RWPE2 (cell line): ENCODE results near the gene PEAK1.
"Not testable (repeated sequence)": the region's sequence is repeated elsewhere in the genome, so short reads cannot be mapped to it uniquely, and the experiment has no call there.

Source experiments
- ATAC-seq: fragments of 200-7000 bp; cut with Tn5 transposase; 3 replicates; pipeline ENCODE4 v1.9.1; 2021; ENCODE audit warnings: low read depth
- DNase-seq: peaks from one replicate; pipeline ENCODE4 v3.0.0-alpha.2; 2020; ENCODE audit warnings: low spot score
- H3K27ac ChIP-seq: fragments of 450-650 bp; 2 replicates; pipeline ENCODE4 v1.5.1; 2017; ENCODE audit warnings: mild to moderate bottlenecking; ENCODE audit not compliant: poor library complexity, severe bottlenecking
- H3K27me3 ChIP-seq: fragments of 250-450 bp; sonication (Bioruptor Pico); 2 replicates; pipeline ENCODE4 v1.5.1; 2021; ENCODE audit warnings: mild to moderate bottlenecking, moderate library complexity; ENCODE audit not compliant: insufficient read depth, poor library complexity, severe bottlenecking
- H3K36me3 ChIP-seq: fragments of 250-450 bp; sonication (Bioruptor Pico); 2 replicates; pipeline ENCODE4 v1.5.1; 2020; ENCODE audit warnings: low read depth, mild to moderate bottlenecking, moderate library complexity
- H3K4me1 ChIP-seq: fragments of 250-450 bp; sonication (Bioruptor Pico); 2 replicates; pipeline ENCODE4 v1.5.1; 2021; ENCODE audit warnings: mild to moderate bottlenecking, moderate library complexity; ENCODE audit not compliant: insufficient read depth, poor library complexity, severe bottlenecking
- H3K4me3 ChIP-seq: fragments of 250-450 bp; sonication (Bioruptor Pico); 2 replicates; pipeline ENCODE4 v1.5.1; 2021; ENCODE audit warnings: mild to moderate bottlenecking, moderate library complexity; ENCODE audit not compliant: severe bottlenecking
- H3K9me3 ChIP-seq: fragments of 250-450 bp; sonication (Bioruptor Pico); 2 replicates; pipeline ENCODE4 v1.5.1; 2021; ENCODE audit warnings: mild to moderate bottlenecking, moderate library complexity; ENCODE audit not compliant: severe bottlenecking
- TF ChIP-seq, protein P1 (sequence below): fragments of 450-650 bp; IDR thresholded peaks from one replicate; pipeline ENCODE4 v1.5.1; 2017; ENCODE audit warnings: mild to moderate bottlenecking, moderate library complexity; ENCODE audit not compliant: poor library complexity, severe bottlenecking

The PEAK1 gene

DNA sequence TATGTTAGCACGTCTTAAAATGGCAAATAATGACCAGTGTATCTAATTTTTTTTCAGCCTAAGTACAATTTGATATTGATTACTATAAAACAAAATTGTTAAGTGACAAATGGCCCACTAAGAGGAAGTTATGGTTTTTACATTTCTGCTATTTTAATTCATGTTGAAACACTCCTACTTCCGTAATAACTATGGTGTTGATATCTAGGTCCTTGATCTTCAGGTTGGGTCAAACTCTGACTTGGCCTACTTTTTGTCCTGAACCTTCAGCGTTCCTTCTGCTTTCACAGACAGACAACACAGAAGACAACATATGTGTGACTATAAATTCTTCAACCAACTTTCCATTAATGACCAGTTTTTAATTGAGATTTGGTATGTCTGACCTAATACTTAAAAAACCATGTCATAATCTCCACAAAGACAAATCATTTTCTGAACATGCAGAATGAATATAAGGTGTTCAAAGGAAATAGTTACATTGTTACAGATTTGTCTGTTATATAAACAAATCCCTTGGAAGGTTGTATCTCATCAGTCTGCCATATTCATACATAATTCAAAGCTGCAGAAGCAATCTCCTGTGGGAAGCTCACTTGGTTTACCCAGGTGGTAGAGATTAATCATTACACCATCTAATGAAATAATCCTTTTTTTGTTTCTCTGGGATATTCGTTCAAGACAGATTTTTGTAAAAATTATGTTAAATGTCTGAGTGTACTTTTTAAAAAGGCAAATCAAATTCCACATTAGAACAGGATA, 256.9 kb downstream of the PEAK1 start:
- no peaks in the 10 kb centered on the region for H3K9me3 ChIP-seq
- ATAC-seq (no peak), DNase-seq (no peak)
- TF ChIP-seq, protein P1, sequence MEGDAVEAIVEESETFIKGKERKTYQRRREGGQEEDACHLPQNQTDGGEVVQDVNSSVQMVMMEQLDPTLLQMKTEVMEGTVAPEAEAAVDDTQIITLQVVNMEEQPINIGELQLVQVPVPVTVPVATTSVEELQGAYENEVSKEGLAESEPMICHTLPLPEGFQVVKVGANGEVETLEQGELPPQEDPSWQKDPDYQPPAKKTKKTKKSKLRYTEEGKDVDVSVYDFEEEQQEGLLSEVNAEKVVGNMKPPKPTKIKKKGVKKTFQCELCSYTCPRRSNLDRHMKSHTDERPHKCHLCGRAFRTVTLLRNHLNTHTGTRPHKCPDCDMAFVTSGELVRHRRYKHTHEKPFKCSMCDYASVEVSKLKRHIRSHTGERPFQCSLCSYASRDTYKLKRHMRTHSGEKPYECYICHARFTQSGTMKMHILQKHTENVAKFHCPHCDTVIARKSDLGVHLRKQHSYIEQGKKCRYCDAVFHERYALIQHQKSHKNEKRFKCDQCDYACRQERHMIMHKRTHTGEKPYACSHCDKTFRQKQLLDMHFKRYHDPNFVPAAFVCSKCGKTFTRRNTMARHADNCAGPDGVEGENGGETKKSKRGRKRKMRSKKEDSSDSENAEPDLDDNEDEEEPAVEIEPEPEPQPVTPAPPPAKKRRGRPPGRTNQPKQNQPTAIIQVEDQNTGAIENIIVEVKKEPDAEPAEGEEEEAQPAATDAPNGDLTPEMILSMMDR, result no peak
- no peaks in the 10 kb centered on the region for H3K27me3 ChIP-seq
- no peaks in the 10 kb centered on the region for H3K4me1 ChIP-seq
- H3K27ac ChIP-seq, result no peak overlapping the region
- peaks cover 4% of the 10 kb centered on the region; the same call in 1 of the 2 replicates for H3K36me3 ChIP-seq
- no peak overlapping the region for H3K4me3 ChIP-seq

DNA sequence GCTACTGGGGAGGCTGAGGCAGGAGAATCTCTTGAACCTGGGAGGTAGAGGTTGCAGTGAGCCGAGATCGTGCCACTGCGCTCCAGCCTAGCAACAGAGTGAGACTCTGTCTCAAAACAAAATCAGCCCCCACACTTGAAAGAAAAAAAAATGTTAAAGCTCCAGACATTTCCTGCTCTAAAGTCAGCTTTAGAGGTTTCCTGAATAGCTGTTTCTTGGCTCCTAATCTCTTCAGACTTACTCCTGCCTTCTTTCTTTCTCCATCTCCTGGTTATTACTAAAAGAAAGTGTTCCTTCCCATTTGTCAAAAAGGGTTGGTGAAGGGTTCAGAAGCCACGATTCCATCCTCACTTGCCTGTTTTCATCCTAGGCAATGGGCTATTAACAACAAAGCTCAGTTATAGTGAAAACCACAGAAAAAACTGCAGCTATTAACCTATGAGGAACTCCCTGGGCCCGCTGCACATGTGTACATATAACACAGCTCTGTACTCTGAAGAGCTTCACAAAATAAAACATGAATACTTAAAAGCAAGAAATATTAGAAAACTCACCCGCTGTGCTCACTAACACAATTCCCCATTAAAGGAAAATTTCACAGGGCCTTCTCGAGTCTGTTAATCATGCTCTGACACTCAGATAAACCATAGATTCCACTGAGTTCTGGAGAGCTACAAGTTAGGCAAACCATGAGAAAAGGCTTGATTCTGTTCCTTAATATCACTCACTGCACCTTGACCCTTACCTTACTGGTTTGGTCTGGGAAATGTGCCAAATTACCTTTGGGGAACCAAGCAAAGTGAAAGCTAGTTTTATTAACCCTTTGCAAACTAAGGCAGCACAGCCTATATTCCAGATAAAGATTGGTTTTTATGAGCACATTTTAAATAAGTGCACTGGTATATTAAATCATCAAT, 259.1 kb downstream of the PEAK1 start:
- TF ChIP-seq, protein P1, result no peak
- H3K4me1 ChIP-seq, result no peaks in the 10 kb centered on the region
- peak; percentile 73 for ATAC-seq

DNA sequence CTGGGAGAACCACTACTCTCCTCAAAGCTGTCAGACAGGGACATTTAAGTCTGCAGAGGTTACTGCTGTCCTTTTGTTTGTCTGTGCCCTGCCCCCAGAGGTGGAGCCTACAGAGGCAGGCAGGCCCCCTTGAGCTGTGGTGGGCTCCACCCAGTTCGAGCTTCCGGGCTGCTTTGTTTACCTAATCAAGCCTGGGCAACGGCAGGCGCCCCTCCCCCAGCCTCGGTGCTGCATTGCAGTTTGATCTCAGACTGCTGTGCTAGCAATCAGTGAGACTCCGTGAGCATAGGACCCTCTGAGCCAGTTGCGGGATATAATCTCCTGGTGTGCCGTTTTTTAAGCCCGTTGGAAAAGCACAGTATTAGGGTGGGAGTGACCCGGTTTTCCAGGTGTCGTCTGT, 263.9 kb downstream of the PEAK1 start:
- not testable (repeated sequence) for H3K27ac ChIP-seq, H3K4me3 ChIP-seq, H3K9me3 ChIP-seq, H3K36me3 ChIP-seq, ATAC-seq, DNase-seq, H3K27me3 ChIP-seq, H3K4me1 ChIP-seq

More for the DNA sequence above, 259.1 kb downstream of the PEAK1 start:
- Histone ChIP-seq H3K9me3 (no peaks in the 10 kb centered on the region), H3K36me3 (peaks cover 8% of the 10 kb centered on the region; the same call in 1 of the 2 replicates), H3K4me3 (no peak overlapping the region), H3K27ac (no peak overlapping the region), H3K27me3 (no peaks in the 10 kb centered on the region)
- DNase-seq, result no peak

DNA sequence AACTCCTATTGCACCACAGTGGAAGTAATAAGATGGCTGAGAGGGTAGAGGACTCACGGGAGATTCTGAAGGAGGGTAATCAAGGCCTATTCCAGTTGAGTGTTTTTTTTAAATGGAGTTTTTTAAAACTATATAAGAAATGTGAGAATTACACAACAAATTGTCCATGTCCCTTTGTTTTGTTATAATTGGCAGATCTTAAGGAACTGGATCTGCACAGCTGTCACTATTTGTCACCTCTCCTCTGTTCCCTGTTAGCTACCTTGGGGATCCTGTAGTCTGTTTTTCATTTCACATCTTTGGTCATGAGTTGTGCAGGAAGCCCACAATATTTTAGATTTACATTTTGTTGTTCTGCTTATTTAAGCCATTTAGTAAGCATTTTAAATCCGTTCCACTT, 271.7 kb downstream of the PEAK1 start:
- H3K36me3 ChIP-seq, result no peaks in the 10 kb centered on the region
- TF ChIP-seq, protein P1, result no peak
- ATAC-seq (no peak), DNase-seq (no peak)
- H3K27ac ChIP-seq, result no peak overlapping the region
- no peaks in the 10 kb centered on the region for H3K27me3 ChIP-seq
- H3K9me3 ChIP-seq, result no peaks in the 10 kb centered on the region
- H3K4me1 ChIP-seq, result peaks cover 8% of the 10 kb centered on the region
- no peak overlapping the region for H3K4me3 ChIP-seq

DNA sequence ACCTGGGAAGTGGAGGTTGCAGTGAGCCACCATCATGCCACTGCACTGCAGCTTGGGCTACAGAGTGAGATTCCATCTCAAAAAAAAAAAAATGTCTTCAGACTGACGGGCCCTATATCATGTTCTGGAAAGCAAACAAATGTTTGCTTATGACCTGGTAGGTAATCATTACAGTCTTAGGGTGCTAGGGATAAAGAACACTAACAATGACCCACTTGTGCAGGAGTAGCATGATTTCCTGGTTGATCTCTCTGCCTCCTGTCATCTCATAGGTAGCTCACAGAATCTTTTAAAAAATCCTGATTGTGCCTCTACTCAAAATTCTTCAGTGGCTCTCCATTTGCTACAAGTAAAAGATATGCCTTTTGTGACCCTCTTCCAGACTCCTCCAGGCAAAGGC, 274.5 kb downstream of the PEAK1 start:
- Histone ChIP-seq H3K36me3 (no peaks in the 10 kb centered on the region), H3K4me3 (no peak overlapping the region), H3K4me1 (peaks cover 8% of the 10 kb centered on the region), H3K27ac (peak overlapping the region; percentile 32), H3K9me3 (no peaks in the 10 kb centered on the region), H3K27me3 (no peaks in the 10 kb centered on the region)
- TF ChIP-seq, protein P1, result no peak
- ATAC-seq (no peak), DNase-seq (no peak)
